Stimulated activated CD4-positive, alpha-beta T cell treated with anti-CD3 and anti-CD28 coated beads, Interleukin-1b, Interleukin-23, amount 100 ng/mL, for 24 hours (primary cell): Measurements from ENCODE around the gene CLPSL2.

ENCODE experiments used
- DNase-seq, 4 experiments: peaks; one replicate each; pipeline ENCODE4 v3.0.0-alpha.2; 2020; ENCODE audit warnings: low read depth in 4 of 4, low spot score in 1 of 4

Gene CLPSL2

GRCh38 chr6:35746516-35746915, 29.9 kb upstream of the CLPSL2 start:
- DNase-seq = no peak

- DNase-seq = no peak
These were observed 28.5 kb upstream of the CLPSL2 start for GRCh38 chr6:35747877-35748276.

- no peak for DNase-seq
These were observed 25.8 kb upstream of the CLPSL2 start for GRCh38 chr6:35750557-35750956.

- no peak for DNase-seq
These were observed 24.8 kb upstream of the CLPSL2 start for GRCh38 chr6:35751594-35751993.

- DNase-seq = no peak
These were observed 24.1 kb upstream of the CLPSL2 start for GRCh38 chr6:35752330-35752729.

GRCh38 chr6:35754452-35755277, 21.7 kb upstream of the CLPSL2 start:
- no peak for DNase-seq

GRCh38 chr6:35755278-35755924, 21.0 kb upstream of the CLPSL2 start:
- DNase-seq = no peak

GRCh38 chr6:35757456-35758123, 18.8 kb upstream of the CLPSL2 start:
- no peak for DNase-seq

- DNase-seq = no peak
These were observed 17.0 kb upstream of the CLPSL2 start for GRCh38 chr6:35759426-35759825.

GRCh38 chr6:35765739-35766138, 10.7 kb upstream of the CLPSL2 start:
- no peak for DNase-seq

- DNase-seq = no peak
These were observed 7.2 kb upstream of the CLPSL2 start for GRCh38 chr6:35769211-35769610.

- no peak for DNase-seq
These were observed 5.1 kb upstream of the CLPSL2 start for GRCh38 chr6:35771343-35771627.

- DNase-seq = no peak
These were observed 2.1 kb upstream of the CLPSL2 start for GRCh38 chr6:35774116-35774794.

GRCh38 chr6:35775031-35775430, 1.4 kb upstream of the CLPSL2 start:
- no peak for DNase-seq

- DNase-seq = no peak
These were observed 1.1 kb downstream of the CLPSL2 start for GRCh38 chr6:35777356-35778102.

GRCh38 chr6:35778437-35778836, 2.0 kb downstream of the CLPSL2 start:
- no peak for DNase-seq

GRCh38 chr6:35780719-35781118, 4.3 kb downstream of the CLPSL2 start, which contains the start of gene CLPSL1:
Gene CLPSL1 (plus strand): TSS chr6:35781019. CDS start chr6:35781111, 92 bp downstream.
- DNase-seq = no peak

GRCh38 chr6:35781290-35781689, 4.9 kb downstream of the CLPSL2 start:
- no peak for DNase-seq

- no peak for DNase-seq
These were observed 6.0 kb downstream of the CLPSL2 start for GRCh38 chr6:35782424-35782823.

GRCh38 chr6:35784200-35784599, 7.8 kb downstream of the CLPSL2 start:
- no peak for DNase-seq

GRCh38 chr6:35786272-35786671, 9.9 kb downstream of the CLPSL2 start:
- no peak for DNase-seq
